ENCODE measurements around the gene SH2D4B.

SH2D4B gene

GRCh38 chr10:80516506-80517075, 21.1 kb upstream of the SH2D4B start:
- no peak for DNase-seq (ENCODE audit: low spot score)
- ChIA-PET POLR2A (ENCODE audit: low non-redundant PET) (no interaction called here), CTCF (interaction anchor here (0.9 kb wide), 1 partner anchor 107 kb away, joined by 4 read pairs; no protein-coding TSS in a partner anchor)
- TF ChIP-seq CTCF (conservative IDR thresholded peaks at IDR 0.05; ENCODE audit: low read depth), result no peak
- peak overlapping the region; percentile 26; the same call in 1 of the 2 replicates for H3K27ac ChIP-seq

GRCh38 chr10:80517416-80518142, 20.1 kb upstream of the SH2D4B start:
- CTCF ChIA-PET, result interaction anchor here (0.9 kb wide), 1 partner anchor 12 kb away, joined by 3 read pairs; no protein-coding TSS in a partner anchor
- H3K27ac ChIP-seq, result no peak overlapping the region
- POLR2A ChIA-PET (ENCODE audit: low non-redundant PET), result no interaction called here
- no peak for TF ChIP-seq CTCF (conservative IDR thresholded peaks at IDR 0.05; ENCODE audit: low read depth)
- DNase-seq (ENCODE audit: low spot score), result no peak

- ChIA-PET POLR2A (ENCODE audit: low non-redundant PET) (no interaction called here), CTCF (interaction anchor here (0.9 kb wide), 1 partner anchor 12 kb away, joined by 3 read pairs; no protein-coding TSS in a partner anchor)
- no peak for DNase-seq (ENCODE audit: low spot score)
- no peak for TF ChIP-seq CTCF (conservative IDR thresholded peaks at IDR 0.05; ENCODE audit: low read depth)
- no peak overlapping the region for H3K27ac ChIP-seq
Observed at GRCh38 chr10:80518143-80518806, 19.4 kb upstream of the SH2D4B start.

- TF ChIP-seq CTCF (conservative IDR thresholded peaks at IDR 0.05; ENCODE audit: low read depth), result no peak
- ChIA-PET POLR2A (ENCODE audit: low non-redundant PET) (no interaction called here), CTCF (no interaction called here)
- no peak for DNase-seq (ENCODE audit: low spot score)
- H3K27ac ChIP-seq, result no peak overlapping the region
Observed at GRCh38 chr10:80518807-80519360, 18.8 kb upstream of the SH2D4B start.

GRCh38 chr10:80519936-80520650, 17.6 kb upstream of the SH2D4B start:
- POLR2A ChIA-PET (ENCODE audit: low non-redundant PET), result no interaction called here
- no peak for TF ChIP-seq CTCF (conservative IDR thresholded peaks at IDR 0.05; ENCODE audit: low read depth)
- H3K27ac ChIP-seq, result no peak overlapping the region
- no peak for DNase-seq (ENCODE audit: low spot score)
- CTCF ChIA-PET, result interaction anchor here (0.5 to 1.7 kb wide), 6 partner anchors 36 to 558 kb away, joined by 3 to 7 read pairs (median 4); no protein-coding TSS in a partner anchor
